Adrenal gland (tissue), 5 donors: ENCODE results near the gene IGDCC3.

ENCODE experiments used
- POLR2A ChIP-seq, 2 donors: fragments of 450-650 bp; IDR thresholded peaks; one replicate each; pipeline ENCODE4 v1.6.1; 2017; ENCODE audit warnings: antibody characterized with exemption in 2 of 2, mild to moderate bottlenecking in 2 of 2, moderate library complexity in 1 of 2
- TF ChIP-seq, protein P1 (sequence below), 6 experiments: fragments of 450-650 bp in 4 of 6; fragments of 200-600 bp in 2 of 6; sonication (generic) in 1 of 6; IDR thresholded peaks; 1 replicate in 5 of 6; 2 replicates in 1 of 6; pipeline versions ENCODE4 v1.5.1 to v1.8.0; 2016 to 2021; ENCODE audit warnings: antibody characterized with exemption in 6 of 6, mild to moderate bottlenecking in 2 of 6, moderate library complexity in 1 of 6
- donor health status: DM: no; HTN: no; CAD: no.

DNA sequence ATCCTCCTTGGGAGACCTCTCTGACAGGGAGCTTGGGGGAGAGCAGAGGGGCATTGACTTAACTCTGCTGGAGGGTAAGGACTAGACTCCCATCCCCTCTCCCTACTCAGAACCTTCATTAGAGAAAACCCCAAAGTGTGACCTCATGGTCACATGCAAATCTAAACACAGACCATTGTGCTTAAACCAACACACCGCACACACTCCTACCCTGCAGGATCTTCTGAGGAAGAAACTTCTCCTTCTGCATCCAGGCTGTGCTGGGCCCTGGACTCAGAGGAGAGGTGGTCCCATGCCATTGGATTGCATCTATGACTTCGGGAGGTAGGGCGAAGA is 90.3 kb downstream of the IGDCC3 start:
- TF ChIP-seq, protein P1, sequence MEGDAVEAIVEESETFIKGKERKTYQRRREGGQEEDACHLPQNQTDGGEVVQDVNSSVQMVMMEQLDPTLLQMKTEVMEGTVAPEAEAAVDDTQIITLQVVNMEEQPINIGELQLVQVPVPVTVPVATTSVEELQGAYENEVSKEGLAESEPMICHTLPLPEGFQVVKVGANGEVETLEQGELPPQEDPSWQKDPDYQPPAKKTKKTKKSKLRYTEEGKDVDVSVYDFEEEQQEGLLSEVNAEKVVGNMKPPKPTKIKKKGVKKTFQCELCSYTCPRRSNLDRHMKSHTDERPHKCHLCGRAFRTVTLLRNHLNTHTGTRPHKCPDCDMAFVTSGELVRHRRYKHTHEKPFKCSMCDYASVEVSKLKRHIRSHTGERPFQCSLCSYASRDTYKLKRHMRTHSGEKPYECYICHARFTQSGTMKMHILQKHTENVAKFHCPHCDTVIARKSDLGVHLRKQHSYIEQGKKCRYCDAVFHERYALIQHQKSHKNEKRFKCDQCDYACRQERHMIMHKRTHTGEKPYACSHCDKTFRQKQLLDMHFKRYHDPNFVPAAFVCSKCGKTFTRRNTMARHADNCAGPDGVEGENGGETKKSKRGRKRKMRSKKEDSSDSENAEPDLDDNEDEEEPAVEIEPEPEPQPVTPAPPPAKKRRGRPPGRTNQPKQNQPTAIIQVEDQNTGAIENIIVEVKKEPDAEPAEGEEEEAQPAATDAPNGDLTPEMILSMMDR (IDR thresholded peaks at IDR 0.05), result no peak
- TF ChIP-seq POLR2A (IDR thresholded peaks at IDR 0.05), result no peak
